Dermis blood vessel endothelial cell (primary cell): ENCODE data around the gene RNF44. TPM values are rescaled to one million over a fixed set of nuclear protein-coding genes. Genes with fewer than 3 reads are reported as not detected.
"Not testable (repeated sequence)": the region's sequence is repeated elsewhere in the genome, so short reads cannot be mapped to it uniquely, and the experiment has no call there.

Experiments used
- DNase-seq: peaks from one replicate; pipeline ENCODE4 v3.0.0; 2010
- total RNA-seq: library from RNA; depleted of rRNA; stranded (reverse); fragments of >200 nt; gene quantifications from 2 replicates; pipeline ENCODE4 v1.2.3, GENCODE V29; 2014

RNF44 gene
- total RNA-seq, 1 donor from 2014 or later: 4.1 TPM

DNA sequence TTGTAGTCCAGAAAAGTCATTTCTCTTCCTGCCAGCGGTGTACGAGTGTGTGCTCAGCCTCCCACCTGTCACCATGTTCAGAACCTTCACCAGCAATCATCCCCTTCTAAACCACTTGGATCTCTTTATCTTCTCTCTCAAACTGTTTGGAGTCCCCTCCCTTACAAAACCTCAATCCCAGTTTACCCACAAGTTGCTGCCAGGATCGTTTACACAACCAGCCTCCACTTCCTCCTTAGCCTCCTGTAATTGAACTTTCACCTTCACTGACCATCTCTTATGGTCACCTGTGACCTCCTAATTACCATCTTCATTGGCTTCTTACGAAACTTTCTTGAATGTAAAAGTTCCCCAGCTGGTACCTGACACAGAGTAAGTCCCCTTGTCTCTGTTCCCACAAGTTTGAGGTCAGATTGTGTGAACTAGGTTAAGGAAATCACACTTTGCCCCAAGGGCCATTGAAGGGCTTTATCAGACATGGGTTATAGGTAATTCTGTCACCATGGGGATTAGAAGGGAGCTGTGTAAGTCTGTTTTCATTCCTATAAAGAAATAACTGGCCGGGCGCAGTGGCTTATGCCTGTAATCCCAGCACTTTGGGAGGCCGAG lies 20.0 kb downstream of the RNF44 start:
- no peak for DNase-seq

DNA sequence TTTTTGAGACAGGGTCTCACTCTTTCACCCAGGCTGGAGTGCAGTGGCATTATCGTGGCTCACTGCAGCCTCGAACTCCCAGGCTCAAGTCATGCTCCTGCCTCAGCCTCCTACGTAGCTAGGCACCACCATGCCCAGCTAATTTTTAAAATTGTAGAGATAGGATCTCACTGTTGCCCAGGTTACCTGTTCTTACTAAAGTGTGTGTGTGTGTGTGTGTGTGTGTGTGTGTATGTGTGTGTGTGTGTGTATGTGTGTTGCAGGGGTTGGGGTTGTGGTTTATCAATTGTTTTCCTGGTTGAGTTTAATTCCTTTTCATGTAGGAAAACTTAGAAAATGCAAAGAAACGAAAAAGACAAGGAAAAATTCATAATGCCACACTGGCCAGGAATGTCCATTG lies 21.8 kb downstream of the RNF44 start:
- DNase-seq: no peak

- no peak for DNase-seq
Observed at GRCh38 chr5:176514244-176514950, 22.8 kb downstream of the RNF44 start.

DNA sequence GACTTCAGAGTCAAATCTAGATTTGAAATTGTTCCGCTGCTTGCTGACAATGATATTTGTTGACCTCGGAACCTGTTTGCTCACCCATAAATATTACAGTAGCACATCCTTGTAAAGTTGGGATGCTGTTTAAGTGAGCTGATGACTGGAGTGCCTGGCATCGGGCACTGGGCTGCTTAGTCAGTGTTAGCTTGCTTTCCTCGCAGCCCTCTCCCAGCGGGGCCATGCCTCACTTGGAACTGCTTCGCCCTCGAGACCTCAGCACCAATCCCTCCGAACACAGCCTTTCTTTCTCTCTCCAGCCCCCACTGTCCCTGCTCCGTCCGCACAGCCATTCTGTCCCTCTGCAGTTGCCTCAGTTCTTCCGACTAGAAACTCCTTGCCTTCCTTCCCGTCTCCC lies 23.4 kb downstream of the RNF44 start:
- no peak for DNase-seq

DNA sequence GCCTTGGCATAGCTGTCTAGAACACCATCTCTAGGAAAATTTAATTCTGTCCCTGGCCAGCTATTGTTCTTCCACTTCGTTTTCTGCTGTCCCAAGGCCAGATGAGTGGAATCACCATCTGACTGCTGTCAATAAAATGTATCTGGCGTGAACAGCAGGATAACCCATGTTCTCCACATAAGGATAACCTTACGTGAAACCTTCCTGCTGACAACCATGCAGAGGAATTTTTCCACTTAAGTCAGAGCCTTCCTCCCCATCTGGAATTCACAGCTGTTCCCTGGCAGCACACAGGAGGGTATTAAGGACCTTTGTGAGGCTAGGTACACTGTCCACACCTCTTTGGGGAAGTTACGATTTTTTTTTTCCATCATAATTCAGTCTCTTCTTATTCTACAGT lies 28.6 kb downstream of the RNF44 start:
- DNase-seq: no peak

DNA sequence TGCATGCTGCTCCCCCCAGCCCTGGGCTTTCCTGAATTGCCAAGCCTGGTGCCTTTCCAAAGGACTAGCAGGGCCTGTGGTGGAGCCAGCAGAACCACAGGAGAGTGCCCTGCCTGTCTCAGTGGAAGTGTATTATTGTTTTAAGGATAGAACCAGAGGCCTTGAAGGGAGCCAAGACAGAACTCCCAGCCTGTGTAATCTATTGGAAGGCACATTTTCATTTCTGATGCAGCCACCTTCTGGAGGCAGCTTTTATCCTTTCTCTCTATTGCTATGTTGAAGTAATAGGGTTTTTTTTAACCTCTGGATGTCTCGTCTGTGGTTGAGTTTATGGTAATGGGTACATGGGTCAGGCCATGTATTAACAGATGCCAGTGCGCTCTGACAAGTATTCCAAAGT lies 29.3 kb downstream of the RNF44 start:
- no peak for DNase-seq

DNA sequence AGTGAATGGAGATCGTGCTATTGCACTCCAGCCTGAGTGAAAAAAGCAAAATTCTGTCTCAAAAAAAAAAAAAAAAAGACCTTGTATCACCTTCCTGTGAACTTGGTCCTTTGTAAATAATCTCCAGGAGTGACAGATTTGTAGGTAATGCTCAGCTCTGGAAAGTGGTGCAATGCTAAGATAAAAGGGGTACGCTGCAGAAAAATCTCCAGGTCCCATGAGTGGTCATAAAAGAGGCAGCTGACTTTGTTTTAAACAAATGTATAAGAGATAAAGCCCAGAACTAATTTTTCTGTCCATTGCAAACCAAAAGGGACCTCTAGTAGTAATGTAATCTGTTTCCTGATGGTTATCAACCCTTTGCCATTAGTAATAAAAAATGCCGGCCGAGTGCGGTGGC lies 33.7 kb downstream of the RNF44 start:
- no peak for DNase-seq

DNA sequence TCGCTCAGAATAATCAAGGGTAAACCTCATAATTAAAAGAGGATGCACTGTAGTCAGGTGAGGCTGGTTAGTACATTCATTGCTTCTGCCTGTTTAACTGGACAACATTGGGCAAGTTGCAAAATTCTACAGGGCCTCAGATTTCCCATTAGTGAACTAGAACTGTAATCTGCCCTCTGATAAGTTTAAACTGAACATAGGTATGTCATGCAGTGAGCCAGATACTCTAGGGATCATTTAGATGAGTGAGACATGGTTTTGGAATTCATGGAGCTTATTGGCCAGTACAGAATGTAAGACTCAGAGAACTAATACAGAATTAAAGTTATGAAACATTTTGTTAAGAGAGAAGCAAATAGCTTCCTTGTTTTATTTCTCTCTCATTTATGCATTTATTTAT lies 35.9 kb downstream of the RNF44 start:
- DNase-seq: no peak

DNA sequence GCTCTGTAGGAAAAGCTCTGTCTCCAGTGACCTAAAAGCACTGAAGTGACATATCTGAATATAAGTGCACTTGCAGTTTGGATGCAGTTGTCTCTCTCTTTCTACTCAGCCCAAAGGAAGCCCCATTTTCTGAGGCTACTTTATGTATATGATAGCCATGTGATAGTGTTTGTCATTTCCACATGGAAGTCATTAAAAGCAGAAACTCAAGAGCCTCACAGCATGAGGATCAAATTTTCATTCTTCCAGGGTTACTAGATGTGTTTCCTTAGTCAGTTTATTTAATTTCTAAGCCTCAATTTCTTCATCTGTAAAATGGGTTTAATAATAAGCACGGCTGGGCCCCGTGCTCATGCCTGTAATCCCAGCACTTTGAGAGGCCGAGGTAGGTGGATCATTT lies 36.7 kb downstream of the RNF44 start:
- DNase-seq: no peak

DNA sequence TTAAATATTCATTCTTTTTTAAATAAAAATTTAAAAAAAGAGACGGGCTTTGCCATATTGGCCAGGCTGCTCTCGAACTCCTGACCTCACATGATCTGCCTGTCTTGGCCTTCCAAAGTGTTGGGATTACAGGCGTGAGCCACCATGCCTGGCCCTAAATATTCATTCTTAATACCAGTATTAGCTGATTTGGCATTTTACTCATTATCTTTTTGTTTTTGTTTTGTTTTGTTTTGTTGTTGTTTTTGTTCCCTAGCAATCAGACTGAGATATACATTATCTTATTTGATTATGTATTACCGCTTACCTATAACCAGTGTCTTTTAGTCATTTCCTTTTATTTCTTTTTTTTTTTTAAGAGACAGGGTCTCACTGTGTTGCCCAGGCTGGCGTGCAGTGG lies 37.9 kb downstream of the RNF44 start:
- DNase-seq: no peak

GRCh38 chr5:176497852-176498251 lies 39.4 kb downstream of the RNF44 start:
- DNase-seq: no peak

DNA sequence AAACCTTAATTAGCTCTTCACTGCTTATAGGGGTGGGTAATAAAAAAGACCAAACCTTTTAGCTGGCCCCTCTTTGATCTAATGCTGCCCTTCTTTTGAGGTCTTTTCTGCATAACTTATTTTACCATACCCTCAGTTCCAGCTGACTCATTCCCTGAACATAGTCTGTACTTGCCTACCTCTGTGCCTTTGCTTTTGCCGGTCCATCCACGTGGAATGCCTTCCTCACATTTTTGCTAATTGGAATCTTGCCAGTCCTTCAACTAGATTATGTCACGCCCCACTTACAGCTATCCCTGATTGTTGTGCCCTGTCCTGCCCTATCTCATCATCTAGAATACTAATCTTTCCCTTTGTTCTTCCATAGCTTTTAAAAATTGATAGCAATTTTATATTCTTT lies 44.8 kb downstream of the RNF44 start:
- peak; percentile 64 for DNase-seq

DNA sequence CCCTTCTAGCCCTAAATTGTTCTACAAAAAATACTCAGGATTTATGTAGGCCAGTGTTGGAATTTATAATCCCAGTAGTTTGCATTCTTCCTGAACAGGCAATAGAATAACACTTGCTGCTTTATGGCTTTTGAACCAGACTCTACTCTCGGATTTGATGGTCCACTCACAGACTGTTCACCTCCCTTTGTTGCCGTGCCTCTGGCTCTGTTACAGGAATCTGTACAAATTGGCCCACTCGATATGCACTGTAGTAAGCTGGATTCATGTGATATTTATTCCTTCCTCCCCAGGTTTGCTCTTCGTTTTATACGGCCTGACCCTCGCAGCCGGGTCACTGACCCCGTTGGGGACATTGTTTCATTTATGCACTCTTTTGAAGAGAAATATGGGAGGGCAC lies 45.3 kb downstream of the RNF44 start:
- no peak for DNase-seq

- DNase-seq: no peak
Observed at GRCh38 chr5:176491101-176491502, 46.1 kb downstream of the RNF44 start.

GRCh38 chr5:176490301-176490700 lies 46.9 kb downstream of the RNF44 start:
- DNase-seq: no peak

- DNase-seq: no peak
Observed at GRCh38 chr5:176489077-176489476, 48.1 kb downstream of the RNF44 start.

GRCh38 chr5:176487160-176487559 lies 50.0 kb downstream of the RNF44 start:
- DNase-seq: not testable (repeated sequence)

- DNase-seq: no peak
Observed at GRCh38 chr5:176486189-176486757, 50.9 kb downstream of the RNF44 start.

DNA sequence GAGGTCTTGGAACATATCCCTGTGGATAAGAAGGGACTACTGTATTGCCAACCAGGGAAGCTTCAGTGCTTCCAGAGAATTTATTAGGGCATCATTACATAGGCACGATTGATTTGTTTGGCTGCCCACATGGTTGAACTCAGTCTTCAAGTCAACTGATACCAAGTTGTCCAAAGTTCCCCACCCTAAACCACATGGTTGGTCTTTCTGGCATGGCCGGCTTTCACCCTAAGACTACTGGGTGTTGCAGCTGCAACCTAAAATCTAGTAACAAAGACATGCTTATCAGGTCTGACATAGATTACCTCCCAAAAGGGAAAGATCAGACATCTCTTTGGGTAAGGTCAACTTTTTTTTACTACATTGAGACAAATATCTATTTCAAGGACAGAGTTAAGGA lies 52.0 kb downstream of the RNF44 start:
- no peak for DNase-seq

GRCh38 chr5:176481711-176482110 lies 55.5 kb downstream of the RNF44 start:
- peak; percentile 41 for DNase-seq
